Measurements from ENCODE around the gene PCNX3. TPM values are rescaled to one million over a fixed set of nuclear protein-coding genes. Genes with fewer than 3 reads are reported as not detected.

Gene PCNX3
- total and polyA plus RNA-seq, 7 donors, result 6.5 to 15.5 (median 9.8) TPM

DNA sequence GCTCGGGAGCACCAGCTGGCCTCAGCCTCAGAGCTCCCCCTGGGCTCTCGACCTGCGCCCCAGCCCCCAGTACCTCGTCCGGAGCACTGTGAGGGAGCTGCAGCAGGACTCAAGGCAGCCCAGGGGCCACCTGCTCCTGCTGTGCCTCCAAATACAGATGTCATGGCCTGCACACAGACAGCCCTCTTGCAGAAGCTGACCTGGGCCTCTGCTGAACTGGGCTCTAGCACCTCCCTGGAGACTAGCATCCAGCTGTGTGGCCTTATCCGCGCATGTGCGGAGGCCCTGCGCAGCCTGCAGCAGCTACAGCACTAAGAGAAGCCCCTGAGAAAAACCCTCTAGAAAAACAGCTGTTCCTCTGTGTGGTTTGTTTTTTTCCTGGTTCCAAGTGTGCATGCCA lies 44.2 kb upstream of the PCNX3 start:
- Histone ChIP-seq H3K4me3 (peak overlapping the region; percentile 99), H3K27ac (peak overlapping the region; percentile 98), H3K27me3 (ENCODE audit: insufficient read depth in 3 of 3, low read length in 2 of 3) (no peaks in the 10 kb centered on the region), H3K9me3 (no peaks in the 10 kb centered on the region), H3K36me3 (ENCODE audit: insufficient read depth in 1 of 2, low read depth in 1 of 2) (peaks cover 0 to 12% of the 10 kb centered on the region in 2 donors), H3K4me1 (peaks cover 53% of the 10 kb centered on the region)
- DNase-seq (no peak), ATAC-seq (no peak)
- intact Hi-C loops (cut with DNase I), result loop anchor here (5.0 kb wide), 2 partner anchors 36 to 41 kb away; partner anchors contain the start of gene MAP3K11 (in 1 of the 2)
- TF ChIP-seq, protein P1, sequence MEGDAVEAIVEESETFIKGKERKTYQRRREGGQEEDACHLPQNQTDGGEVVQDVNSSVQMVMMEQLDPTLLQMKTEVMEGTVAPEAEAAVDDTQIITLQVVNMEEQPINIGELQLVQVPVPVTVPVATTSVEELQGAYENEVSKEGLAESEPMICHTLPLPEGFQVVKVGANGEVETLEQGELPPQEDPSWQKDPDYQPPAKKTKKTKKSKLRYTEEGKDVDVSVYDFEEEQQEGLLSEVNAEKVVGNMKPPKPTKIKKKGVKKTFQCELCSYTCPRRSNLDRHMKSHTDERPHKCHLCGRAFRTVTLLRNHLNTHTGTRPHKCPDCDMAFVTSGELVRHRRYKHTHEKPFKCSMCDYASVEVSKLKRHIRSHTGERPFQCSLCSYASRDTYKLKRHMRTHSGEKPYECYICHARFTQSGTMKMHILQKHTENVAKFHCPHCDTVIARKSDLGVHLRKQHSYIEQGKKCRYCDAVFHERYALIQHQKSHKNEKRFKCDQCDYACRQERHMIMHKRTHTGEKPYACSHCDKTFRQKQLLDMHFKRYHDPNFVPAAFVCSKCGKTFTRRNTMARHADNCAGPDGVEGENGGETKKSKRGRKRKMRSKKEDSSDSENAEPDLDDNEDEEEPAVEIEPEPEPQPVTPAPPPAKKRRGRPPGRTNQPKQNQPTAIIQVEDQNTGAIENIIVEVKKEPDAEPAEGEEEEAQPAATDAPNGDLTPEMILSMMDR (IDR thresholded peaks at IDR 0.05), result no peak
- 51 to 65% (median 54%) methylated on average over 7 to 9 of the region's 9 CpGs for WGBS, 3 donors

DNA sequence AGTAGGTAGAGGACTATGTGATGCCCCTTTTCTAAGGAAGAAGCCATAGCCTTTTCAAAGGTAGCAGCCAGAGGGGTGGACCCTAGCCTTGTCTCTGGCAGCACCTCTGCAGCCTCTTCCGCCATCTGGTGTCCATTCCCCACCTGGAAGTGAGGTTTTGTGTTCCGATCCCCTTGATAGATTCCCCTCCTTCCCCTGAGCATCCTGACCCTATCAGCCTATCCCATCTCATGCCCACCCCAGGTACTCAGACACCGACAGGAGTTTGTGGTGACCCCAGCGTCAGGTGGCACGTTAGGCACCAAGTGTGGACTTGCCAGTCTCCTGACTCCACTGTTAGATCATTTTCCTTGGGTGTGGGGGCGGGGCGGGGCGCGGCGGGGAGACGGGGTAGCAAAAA lies 43.6 kb upstream of the PCNX3 start:
- Histone ChIP-seq H3K4me3 (peak overlapping the region; percentile 99), H3K27me3 (ENCODE audit: insufficient read depth in 3 of 3, low read length in 2 of 3) (no peaks in the 10 kb centered on the region), H3K9me3 (no peaks in the 10 kb centered on the region), H3K36me3 (ENCODE audit: insufficient read depth in 1 of 2, low read depth in 1 of 2) (peaks cover 0 to 12% of the 10 kb centered on the region in 2 donors), H3K27ac (peak overlapping the region; percentile 98), H3K4me1 (peaks cover 53% of the 10 kb centered on the region)
- ATAC-seq (no peak), DNase-seq (no peak)
- intact Hi-C loops (cut with DNase I), result loop anchor here (1.0 to 5.0 kb wide), 3 partner anchors 31 to 40 kb away; partner anchors contain the start of gene MAP3K11 (in 1 of the 2)
- TF ChIP-seq, protein P1 (IDR thresholded peaks at IDR 0.05), result peak; percentile 48
- WGBS, 3 donors, result 5 to 7% (median 6%) methylated on average over 11 of the region's 11 CpGs

DNA sequence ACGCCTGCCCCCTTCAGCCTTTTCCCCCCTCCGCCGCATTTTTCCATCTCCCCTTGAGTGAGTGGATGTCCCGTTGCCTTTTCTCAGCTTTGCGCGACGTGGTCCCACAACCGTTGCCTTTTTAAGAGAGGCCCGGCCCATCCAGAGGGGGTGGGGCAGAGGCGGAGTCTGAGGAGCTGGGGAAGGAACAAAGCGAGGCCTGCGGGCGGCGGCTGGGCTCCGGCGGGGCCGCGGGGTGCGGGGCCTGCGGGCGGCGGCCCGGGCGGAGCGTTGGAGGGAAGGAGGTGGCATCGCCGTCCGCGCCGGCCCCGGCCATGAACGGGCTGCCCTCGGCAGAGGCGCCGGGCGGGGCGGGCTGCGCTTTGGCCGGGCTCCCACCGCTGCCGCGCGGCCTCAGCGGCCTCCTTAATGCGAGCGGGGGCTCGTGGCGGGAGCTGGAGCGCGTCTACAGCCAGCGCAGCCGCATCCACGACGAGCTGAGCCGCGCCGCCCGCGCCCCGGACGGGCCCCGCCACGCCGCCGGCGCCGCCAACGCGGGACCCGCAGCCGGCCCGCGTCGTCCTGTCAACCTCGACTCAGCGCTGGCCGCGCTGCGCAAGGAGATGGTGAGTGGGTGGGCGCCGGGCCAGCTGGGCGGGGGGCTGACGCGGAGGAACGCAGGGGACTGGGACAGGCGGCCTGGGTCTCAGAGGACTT lies 43.1 kb upstream of the PCNX3 start, which contains the start of gene FAM89B:
FAM89B (plus strand) TSS at position 183 of the 696 bp plus-strand sequence; CDS start at position 315, 132 bp downstream.
- Histone ChIP-seq H3K27me3 (ENCODE audit: insufficient read depth in 3 of 3, low read length in 2 of 3) (no peaks in the 10 kb centered on the region), H3K4me1 (peaks cover 53% of the 10 kb centered on the region), H3K27ac (peak within 1 kb of the TSS; percentile 98), H3K9me3 (no peaks in the 10 kb centered on the region), H3K36me3 (ENCODE audit: insufficient read depth in 1 of 2, low read depth in 1 of 2) (peaks cover 0 to 12% of the 10 kb centered on the region in 2 donors), H3K4me3 (peak within 1 kb of the TSS; percentile 99)
- ATAC-seq (no peak), DNase-seq (peak; percentile 93 to 95)
- TF ChIP-seq, protein P1 (IDR thresholded peaks at IDR 0.05), result no peak
- intact Hi-C loops (cut with DNase I), result loop anchor here (1.0 to 5.0 kb wide), 3 partner anchors 31 to 40 kb away; partner anchors contain the start of gene MAP3K11 (in 1 of the 2)
- 0 to 1% (median 0%) methylated on average over 47 to 86 of the region's 86 CpGs for WGBS, 3 donors

DNA sequence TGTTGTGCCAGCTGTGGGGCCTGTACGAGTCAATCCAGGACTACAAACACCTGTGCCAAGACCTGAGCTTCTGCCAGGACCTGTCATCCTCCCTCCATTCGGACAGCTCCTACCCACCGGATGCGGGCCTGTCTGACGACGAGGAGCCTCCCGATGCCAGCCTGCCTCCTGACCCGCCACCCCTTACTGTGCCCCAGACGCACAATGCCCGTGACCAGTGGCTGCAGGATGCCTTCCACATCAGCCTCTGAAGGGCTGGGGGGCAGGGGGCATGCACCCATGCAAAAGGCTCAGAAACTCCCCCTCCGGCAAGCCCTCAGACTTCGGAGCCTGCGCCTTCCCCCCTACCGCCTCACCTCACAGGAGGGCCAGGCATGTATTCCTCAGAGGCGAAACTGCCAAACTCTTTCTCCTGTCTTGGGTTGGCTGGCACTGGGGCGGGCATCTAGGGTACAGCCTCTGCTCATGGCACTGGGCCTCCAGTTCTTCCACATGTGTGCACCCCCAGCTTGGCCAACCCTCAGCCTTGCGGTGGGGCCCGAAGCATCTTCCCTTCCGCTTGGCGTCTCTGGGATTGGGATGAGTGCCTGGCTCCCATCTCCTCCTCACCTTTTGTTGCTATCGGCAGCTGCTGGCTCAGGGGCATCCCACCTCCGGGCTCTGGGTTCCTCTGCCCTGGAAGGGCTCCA lies 42.0 kb upstream of the PCNX3 start:
- peak in 1 of 2 donors; percentile 85 for DNase-seq
- H3K4me1 ChIP-seq, result peaks cover 59% of the 10 kb centered on the region

More for the DNA sequence above, 42.0 kb upstream of the PCNX3 start:
- intact Hi-C loops (cut with DNase I), result loop anchor here (2.0 to 5.0 kb wide), 3 partner anchors 19 to 39 kb away; partner anchors contain the start of gene MAP3K11 (in 1 of the 2)
- Histone ChIP-seq H3K36me3 (ENCODE audit: insufficient read depth in 1 of 2, low read depth in 1 of 2) (peaks cover 0 to 10% of the 10 kb centered on the region in 2 donors), H3K4me3 (peak overlapping the region; percentile 99), H3K27ac (peak overlapping the region; percentile 98), H3K9me3 (no peaks in the 10 kb centered on the region), H3K27me3 (ENCODE audit: insufficient read depth in 3 of 3, low read length in 2 of 3) (no peaks in the 10 kb centered on the region)
- TF ChIP-seq, protein P1 (IDR thresholded peaks at IDR 0.05), result no peak
- ATAC-seq, result peak in 1 of 4 donors; percentile 15
- WGBS, 3 donors, result 17 to 29% (median 22%) methylated on average over 22 of the region's 22 CpGs

Data from psoas muscle (tissue), 8 donors.